ENCODE measurements around the gene CCDC80. TPM values are rescaled to one million over a fixed set of nuclear protein-coding genes. Genes with fewer than 3 reads are reported as not detected.

CCDC80 gene
- total RNA-seq, 4 donors from 2014 or later, result 2.6 to 26.4 (median 13.0) TPM

- Histone ChIP-seq H3K4me3 (no peak overlapping the region), H3K9me3 (no peaks in the 10 kb centered on the region), H3K27ac (no peak overlapping the region), H3K36me3 (peaks cover 0 to 61% (median 0%) of the 10 kb centered on the region in 3 donors), H3K27me3 (no peaks in the 10 kb centered on the region), H3K4me1 (no peaks in the 10 kb centered on the region)
- DNase-seq, result no peak
- no peak for TF ChIP-seq POLR2A (IDR thresholded peaks at IDR 0.05)
- TF ChIP-seq, protein P1, sequence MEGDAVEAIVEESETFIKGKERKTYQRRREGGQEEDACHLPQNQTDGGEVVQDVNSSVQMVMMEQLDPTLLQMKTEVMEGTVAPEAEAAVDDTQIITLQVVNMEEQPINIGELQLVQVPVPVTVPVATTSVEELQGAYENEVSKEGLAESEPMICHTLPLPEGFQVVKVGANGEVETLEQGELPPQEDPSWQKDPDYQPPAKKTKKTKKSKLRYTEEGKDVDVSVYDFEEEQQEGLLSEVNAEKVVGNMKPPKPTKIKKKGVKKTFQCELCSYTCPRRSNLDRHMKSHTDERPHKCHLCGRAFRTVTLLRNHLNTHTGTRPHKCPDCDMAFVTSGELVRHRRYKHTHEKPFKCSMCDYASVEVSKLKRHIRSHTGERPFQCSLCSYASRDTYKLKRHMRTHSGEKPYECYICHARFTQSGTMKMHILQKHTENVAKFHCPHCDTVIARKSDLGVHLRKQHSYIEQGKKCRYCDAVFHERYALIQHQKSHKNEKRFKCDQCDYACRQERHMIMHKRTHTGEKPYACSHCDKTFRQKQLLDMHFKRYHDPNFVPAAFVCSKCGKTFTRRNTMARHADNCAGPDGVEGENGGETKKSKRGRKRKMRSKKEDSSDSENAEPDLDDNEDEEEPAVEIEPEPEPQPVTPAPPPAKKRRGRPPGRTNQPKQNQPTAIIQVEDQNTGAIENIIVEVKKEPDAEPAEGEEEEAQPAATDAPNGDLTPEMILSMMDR (IDR thresholded peaks at IDR 0.05), result peak in 4 of 6 experiments; percentile 41 to 49 (median 44)
These were observed 58.6 kb downstream of the CCDC80 start for GRCh38 chr3:112582244-112582874.

DNA sequence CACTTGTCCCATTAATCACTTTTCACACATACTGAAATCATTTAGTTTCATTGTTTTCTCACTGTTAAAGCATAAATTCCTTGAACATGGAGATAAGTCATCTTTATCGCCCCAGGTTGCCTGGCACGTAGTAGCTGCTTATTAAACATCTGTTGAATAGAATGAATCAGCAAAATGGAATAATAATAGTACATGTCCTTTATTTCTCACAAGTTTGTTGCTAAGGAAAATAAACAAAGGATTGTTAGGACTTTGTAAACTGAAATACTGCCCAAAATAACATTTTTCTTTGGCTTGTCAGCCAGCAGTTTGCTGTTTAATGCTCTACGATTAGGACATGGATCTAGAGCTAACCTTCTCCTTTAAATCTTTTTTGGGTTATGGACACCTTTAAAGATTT is 61.2 kb downstream of the CCDC80 start:
- Histone ChIP-seq H3K36me3 (peaks cover 0 to 41% (median 0%) of the 10 kb centered on the region in 3 donors), H3K27me3 (no peaks in the 10 kb centered on the region)

DNA sequence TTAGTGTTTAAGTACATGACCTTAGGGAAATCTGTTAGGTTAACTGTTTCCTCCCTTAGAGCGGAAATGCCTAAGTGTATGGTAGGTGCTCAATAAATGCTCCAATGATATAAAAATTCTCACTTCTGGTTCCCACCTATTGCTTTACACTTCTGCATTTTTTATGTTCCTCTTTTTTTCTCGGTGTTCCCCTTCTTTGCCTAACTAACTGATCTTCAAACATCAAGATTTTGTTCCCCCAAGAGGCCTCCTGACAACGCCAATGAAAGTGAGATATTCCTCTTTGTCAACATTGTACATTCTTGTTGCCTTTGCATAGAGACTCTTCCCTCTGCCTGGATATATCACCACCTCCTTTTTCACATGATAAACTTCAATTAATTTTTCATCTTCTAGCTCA is 61.7 kb downstream of the CCDC80 start:
- Histone ChIP-seq H3K9me3 (no peaks in the 10 kb centered on the region), H3K36me3 (peaks cover 0 to 38% (median 0%) of the 10 kb centered on the region in 3 donors)
- TF ChIP-seq, protein P1 (IDR thresholded peaks at IDR 0.05), result no peak
- TF ChIP-seq POLR2A (IDR thresholded peaks at IDR 0.05), result no peak

More for the DNA sequence above, 61.2 kb downstream of the CCDC80 start:
- H3K27ac ChIP-seq, result no peak overlapping the region
- TF ChIP-seq, protein P1 (IDR thresholded peaks at IDR 0.05), result no peak
- TF ChIP-seq POLR2A (IDR thresholded peaks at IDR 0.05), result no peak
- DNase-seq, result no peak
- H3K4me3 ChIP-seq, result no peak overlapping the region
- no peaks in the 10 kb centered on the region for H3K4me1 ChIP-seq
- H3K9me3 ChIP-seq, result no peaks in the 10 kb centered on the region

GRCh38 chr3:112572701-112573100 is 68.2 kb downstream of the CCDC80 start:
- DNase-seq, result no peak
- Histone ChIP-seq H3K27ac (no peak overlapping the region), H3K27me3 (no peaks in the 10 kb centered on the region), H3K9me3 (no peaks in the 10 kb centered on the region), H3K4me1 (no peaks in the 10 kb centered on the region), H3K4me3 (no peak overlapping the region), H3K36me3 (peaks cover 0 to 33% (median 0%) of the 10 kb centered on the region in 3 donors)
- no peak for TF ChIP-seq POLR2A (IDR thresholded peaks at IDR 0.05)
- TF ChIP-seq, protein P1 (IDR thresholded peaks at IDR 0.05), result no peak

More for the DNA sequence above, 61.7 kb downstream of the CCDC80 start:
- H3K27ac ChIP-seq, result no peak overlapping the region
- H3K4me3 ChIP-seq, result no peak overlapping the region
- H3K4me1 ChIP-seq, result no peaks in the 10 kb centered on the region
- H3K27me3 ChIP-seq, result no peaks in the 10 kb centered on the region
- DNase-seq, result no peak

GRCh38 chr3:112569265-112569664 is 71.7 kb downstream of the CCDC80 start:
- no peaks in the 10 kb centered on the region for H3K27me3 ChIP-seq
- TF ChIP-seq POLR2A (IDR thresholded peaks at IDR 0.05), result no peak
- TF ChIP-seq, protein P1 (IDR thresholded peaks at IDR 0.05), result no peak
- no peak overlapping the region for H3K27ac ChIP-seq
- no peaks in the 10 kb centered on the region for H3K4me1 ChIP-seq
- H3K9me3 ChIP-seq, result no peaks in the 10 kb centered on the region
- H3K36me3 ChIP-seq, result peaks cover 0 to 40% (median 0%) of the 10 kb centered on the region in 3 donors
- no peak overlapping the region for H3K4me3 ChIP-seq
- DNase-seq, result no peak

Measured in Peyer's patch (tissue), 4 donors.